K562 (cell line): Measurements from ENCODE around the gene GAS2L1. TPM values are rescaled to one million over a fixed set of nuclear protein-coding genes. Genes with fewer than 3 reads are reported as not detected.

Experiments used
- ATAC-seq: fragments of 200-7000 bp; cut with Tn5 transposase; 3 replicates; pipeline ENCODE4 v1.9.1; 2020; ENCODE audit warnings: moderate library complexity
- BruUV-seq: library from RNA; stranded (reverse); fragments of 400-500 nt; replicated peaks from 2 replicates; lab custom pipeline; 2021; lab: Mats Ljungman, UMichigan
- CTCF ChIA-PET: fragments of 300-600 bp; formaldehyde crosslinking; extraction: SDS; loops from one replicate; lab custom pipeline; 2021; ENCODE audit warnings: low intra/inter-chr PET ratio; lab: Yijun Ruan, JAX
- POLR2A ChIA-PET: fragments of 300-600, 350-650 bp; sonication (Branson Sonifier 250); formaldehyde crosslinking; extraction: SDS; loops from one replicate; lab custom pipeline; 2021; ENCODE audit warnings: antibody characterized with exemption, inconsistent platforms; lab: Yijun Ruan, JAX
- DNase-seq, 4 experiments: peaks; one replicate each; pipeline versions ENCODE4 v3.0.0 to v3.0.0-alpha.2; 2011 to 2018; ENCODE audit warnings: low spot score in 3 of 4, mixed read lengths in 3 of 4; ENCODE audit errors: extremely low read depth in 1 of 4
- FAIRE-seq: peaks from 2 replicates; lab custom pipeline; 2011; peaks lifted over from hg19 to GRCh38; lab: Jason Lieb, UNC
- H2AFZ ChIP-seq: 2 replicates; pipeline ENCODE4 v1.6.0; 2011; ENCODE audit warnings: low read depth, low read length, control low read depth, inconsistent platforms
- H3K27ac ChIP-seq: fragments of 200-600 bp; 3 replicates; pipeline ENCODE4 v1.8.0; 2011; ENCODE audit warnings: low read depth, mild to moderate bottlenecking, control low read depth, inconsistent platforms, low read length, moderate library complexity, mixed read lengths; ENCODE audit errors: extremely low read depth
- H3K27me3 ChIP-seq, 2 experiments: fragments of 300-600 bp in 1 of 2; 2 replicates in 1 of 2; 3 replicates in 1 of 2; pipeline versions ENCODE4 v1.6.0 to v1.8.0; 2011; ENCODE audit warnings: inconsistent platforms in 2 of 2, low read length in 2 of 2, mild to moderate bottlenecking in 1 of 2, mixed read lengths in 1 of 2, moderate library complexity in 1 of 2; ENCODE audit not compliant: control insufficient read depth in 2 of 2, insufficient read depth in 2 of 2
- H3K36me3 ChIP-seq: fragments of 300-600 bp; 3 replicates; pipeline ENCODE4 v1.8.0; 2011; ENCODE audit warnings: mild to moderate bottlenecking, low read length, inconsistent platforms; ENCODE audit not compliant: control insufficient read depth, insufficient read depth
- H3K4me1 ChIP-seq, 2 experiments: fragments of 200-600 bp in 1 of 2; replicated peaks in 1 of 2; 2 replicates in 1 of 2; 3 replicates in 1 of 2; pipeline versions ENCODE4 v1.5.1 to v1.8.0; 2011; ENCODE audit warnings: inconsistent platforms in 2 of 2, low read length in 2 of 2, mild to moderate bottlenecking in 1 of 2, mixed read lengths in 1 of 2, moderate library complexity in 1 of 2; ENCODE audit not compliant: control insufficient read depth in 2 of 2, insufficient read depth in 2 of 2
- H3K4me2 ChIP-seq: 2 replicates; pipeline ENCODE4 v1.6.1; 2011; ENCODE audit warnings: low read length, control low read depth, inconsistent platforms, mixed read lengths; ENCODE audit not compliant: insufficient read depth
- H3K4me3 ChIP-seq: fragments of 200-600 bp; sonication (generic), shearing (Covaris generic); 2 replicates; pipeline ENCODE4 v1.5.1; 2016; ENCODE audit warnings: control low read depth, inconsistent platforms
- H3K79me2 ChIP-seq: fragments of 200-600 bp; 3 replicates; pipeline ENCODE4 v1.8.0; 2011; ENCODE audit warnings: low read length, inconsistent platforms; ENCODE audit not compliant: control insufficient read depth, insufficient read depth
- H3K9ac ChIP-seq, 2 experiments: 2 replicates each; pipeline versions ENCODE4 v1.6.0 to v1.6.1; 2011; ENCODE audit warnings: low read depth in 2 of 2, low read length in 2 of 2, control low read depth in 1 of 2, inconsistent platforms in 1 of 2, mild to moderate bottlenecking in 1 of 2, mixed read lengths in 1 of 2; ENCODE audit not compliant: insufficient read depth in 1 of 2
- H3K9me1 ChIP-seq: one replicate; pipeline ENCODE4 v1.6.0; 2011; ENCODE audit warnings: inconsistent platforms, mild to moderate bottlenecking, low read length, moderate library complexity; ENCODE audit not compliant: control insufficient read depth, insufficient read depth
- H3K9me3 ChIP-seq: replicated peaks from 2 replicates; pipeline ENCODE4 v1.5.1; 2011; ENCODE audit warnings: low read depth, low read length, inconsistent platforms; ENCODE audit not compliant: control insufficient read depth, insufficient read depth
- H4K20me1 ChIP-seq: replicated peaks from 2 replicates; pipeline ENCODE4 v1.6.1; 2011; ENCODE audit warnings: low read length, inconsistent platforms, mixed read lengths; ENCODE audit not compliant: control insufficient read depth, insufficient read depth
- E4F1 ChIP-seq: fragments of 250-450 bp; sonication (Bioruptor Pico); IDR thresholded peaks from 2 replicates; pipeline ENCODE4 v1.5.0; 2021; ENCODE audit warnings: mild to moderate bottlenecking, borderline replicate concordance
- ESRRA ChIP-seq: fragments of 450-650 bp; IDR thresholded peaks from 2 replicates; pipeline ENCODE4 v1.6.1; 2014; ENCODE audit warnings: low read depth, mild to moderate bottlenecking, moderate library complexity, borderline replicate concordance
- GTF2A2 ChIP-seq: IDR thresholded peaks from 2 replicates; pipeline ENCODE4 v1.6.1; 2016; ENCODE audit warnings: mild to moderate bottlenecking, missing genetic modification characterization, missing compliant biosample characterization
- MTA1 ChIP-seq: fragments of 450-650 bp; IDR thresholded peaks from 2 replicates; pipeline ENCODE4 v1.6.1; 2017; ENCODE audit warnings: borderline replicate concordance
- NFIX ChIP-seq: fragments of 250-450 bp; sonication (Bioruptor Pico); IDR thresholded peaks from 2 replicates; pipeline ENCODE4 v1.4.0; 2020; ENCODE audit warnings: low read depth, mild to moderate bottlenecking, moderate library complexity
- PML ChIP-seq: IDR thresholded peaks from 2 replicates; pipeline ENCODE4 v1.6.1; 2012; ENCODE audit warnings: low read length, inconsistent platforms
- PURB ChIP-seq: sonication (generic); formaldehyde crosslinking; IDR thresholded peaks from 2 replicates; pipeline ENCODE4 v1.9.0; 2021; ENCODE audit warnings: low read depth, mild to moderate bottlenecking, missing genetic modification reagents
- STAG1 ChIP-seq: sonication (generic); formaldehyde crosslinking; IDR thresholded peaks from 2 replicates; pipeline ENCODE4 v1.5.0; 2020; ENCODE audit warnings: missing genetic modification reagents, borderline replicate concordance
- ZBED1 ChIP-seq: IDR thresholded peaks from 2 replicates; pipeline ENCODE4 v1.6.1; 2014
- ZBTB1 ChIP-seq: sonication (generic); formaldehyde crosslinking; IDR thresholded peaks from 2 replicates; pipeline ENCODE4 v1.8.1; 2023; ENCODE audit warnings: missing genetic modification reagents, low read depth, mild to moderate bottlenecking, borderline replicate concordance
- ZNF146 ChIP-seq: IDR thresholded peaks from one replicate; pipeline ENCODE4 v1.6.1; 2018; ENCODE audit warnings: missing compliant biosample characterization; ENCODE audit not compliant: unreplicated experiment
- ZNF253 ChIP-seq: fragments of 250-450 bp; sonication (Bioruptor Pico); conservative IDR thresholded peaks from 2 replicates; pipeline ENCODE4 v1.6.1; 2021; ENCODE audit warnings: mild to moderate bottlenecking
- ZNF318 ChIP-seq, 2 experiments: fragments of 450-650 bp; IDR thresholded peaks; 2 replicates each; pipeline ENCODE4 v1.6.1; 2016; ENCODE audit warnings: mild to moderate bottlenecking in 2 of 2, borderline replicate concordance in 1 of 2, low read depth in 1 of 2, moderate library complexity in 1 of 2
- WGBS: fragments of 100-300 bp; shearing (Covaris generic); methylation state at CpG from one replicate; pipeline ENCODE4 v1.1.6; 2016; ENCODE audit warnings: low coverage, mixed read lengths; ENCODE audit not compliant: insufficient coverage; ENCODE audit errors: missing lambda C conversion rate; 5-methylcytosine and 5-hydroxymethylcytosine counted together
- in situ Hi-C: fragments of 300-500 bp; cut with MboI; formaldehyde crosslinking; loops from 4 replicates; pipeline ENCODE4 v1.15.0; 2018; ENCODE audit warnings: inconsistent platforms, mixed read lengths
- intact Hi-C: fragments of 100-400 bp; cut with micrococcal nuclease; formaldehyde crosslinking; loops from 2 replicates; pipeline ENCODE4 v1.14.2; 2022
- polyA plus RNA-seq, 8 experiments: library from polyadenylated mRNA; depleted of rRNA in 4 of 8; stranded (reverse) in 5 of 8; unstranded in 3 of 8; fragments of >200 nt; fragmentation: Nextera tagmentation in 2 of 8; fragmentation: Illumina TruSeq in 1 of 8; extraction: Ambion mirVana in 2 of 8; extraction: Trizol in 1 of 8; gene quantifications; 2 replicates each; pipeline versions ENCODE4 v1.2.1 to v1.2.3, GENCODE V29; 2011 to 2014; ENCODE audit warnings: inconsistent platforms in 1 of 8, missing spikeins in 1 of 8
- total RNA-seq, 7 experiments: library from RNA; depleted of rRNA in 6 of 7; stranded (reverse); fragments of >200 nt in 6 of 7; fragmentation: Illumina TruSeq in 2 of 7; extraction: Trizol in 2 of 7; gene quantifications; 2 replicates each; pipeline versions ENCODE4 v1.2.1 to v1.2.3, GENCODE V29; 2011 to 2021; ENCODE audit warnings: low replicate concordance in 1 of 7

GAS2L1 gene
- total and polyA plus RNA-seq, 9 of the 15 experiments (the other 6 are each of a cell fraction or from before 2014, with no cell fraction given) = 0.56 to 19.7 (median 3.2) TPM

GRCh38 chr22:29341849-29342127 lies 35.3 kb downstream of the GAS2L1 start:
- H3K4me1 ChIP-seq = peaks cover 0 to 10% of the 10 kb centered on the region in 2 experiments; a peak in 3 of 5 replicates
- H2AFZ ChIP-seq = no peak overlapping the region
- H3K36me3 ChIP-seq = peaks cover 80% of the 10 kb centered on the region; the same call in 2 of the 3 replicates
- POLR2A ChIA-PET = no interaction called here
- BruUV-seq = no TSS peak
- no peak overlapping the region for H3K27ac ChIP-seq
- H3K27me3 ChIP-seq = no peaks in the 10 kb centered on the region
- DNase-seq (no peak), FAIRE-seq (no peak), ATAC-seq (no peak)
- no peak overlapping the region for H3K4me3 ChIP-seq
- 100% methylated on average over 1 of the region's 2 CpGs for WGBS
- no peaks in the 10 kb centered on the region for H4K20me1 ChIP-seq
- CTCF ChIA-PET = no interaction called here
- H3K9ac ChIP-seq = no peak overlapping the region
- no peaks in the 10 kb centered on the region for H3K9me3 ChIP-seq
- no peaks in the 10 kb centered on the region for H3K9me1 ChIP-seq
- no peak overlapping the region for H3K4me2 ChIP-seq
- H3K79me2 ChIP-seq = no peaks in the 10 kb centered on the region
- in situ Hi-C loops (no loop called here), intact Hi-C loops (no loop called here)
- no peak for TF ChIP-seq GTF2A2 (tag)
- no peak for TF ChIP-seq ZNF253 (CRISPR knock-in tag)
- TF ChIP-seq PML = no peak
- no peak for TF ChIP-seq NFIX (CRISPR knock-in tag)
- TF ChIP-seq E4F1 = no peak
- no peak for TF ChIP-seq MTA1
- TF ChIP-seq ESRRA = no peak
- TF ChIP-seq ZBED1 = no peak
- TF ChIP-seq PURB (CRISPR knock-in tag) = no peak
- TF ChIP-seq STAG1 (CRISPR knock-in tag) = no peak
- no peak for TF ChIP-seq ZNF146 (CRISPR knock-in tag)
- no peak for TF ChIP-seq ZBTB1
- TF ChIP-seq ZNF318 (IDR thresholded peaks at IDR 0.05; ENCODE audit: borderline replicate concordance in 1 of 2, low read depth in 1 of 2) = no peak
